ENCODE results near the gene FXR2.

The FXR2 gene

DNA sequence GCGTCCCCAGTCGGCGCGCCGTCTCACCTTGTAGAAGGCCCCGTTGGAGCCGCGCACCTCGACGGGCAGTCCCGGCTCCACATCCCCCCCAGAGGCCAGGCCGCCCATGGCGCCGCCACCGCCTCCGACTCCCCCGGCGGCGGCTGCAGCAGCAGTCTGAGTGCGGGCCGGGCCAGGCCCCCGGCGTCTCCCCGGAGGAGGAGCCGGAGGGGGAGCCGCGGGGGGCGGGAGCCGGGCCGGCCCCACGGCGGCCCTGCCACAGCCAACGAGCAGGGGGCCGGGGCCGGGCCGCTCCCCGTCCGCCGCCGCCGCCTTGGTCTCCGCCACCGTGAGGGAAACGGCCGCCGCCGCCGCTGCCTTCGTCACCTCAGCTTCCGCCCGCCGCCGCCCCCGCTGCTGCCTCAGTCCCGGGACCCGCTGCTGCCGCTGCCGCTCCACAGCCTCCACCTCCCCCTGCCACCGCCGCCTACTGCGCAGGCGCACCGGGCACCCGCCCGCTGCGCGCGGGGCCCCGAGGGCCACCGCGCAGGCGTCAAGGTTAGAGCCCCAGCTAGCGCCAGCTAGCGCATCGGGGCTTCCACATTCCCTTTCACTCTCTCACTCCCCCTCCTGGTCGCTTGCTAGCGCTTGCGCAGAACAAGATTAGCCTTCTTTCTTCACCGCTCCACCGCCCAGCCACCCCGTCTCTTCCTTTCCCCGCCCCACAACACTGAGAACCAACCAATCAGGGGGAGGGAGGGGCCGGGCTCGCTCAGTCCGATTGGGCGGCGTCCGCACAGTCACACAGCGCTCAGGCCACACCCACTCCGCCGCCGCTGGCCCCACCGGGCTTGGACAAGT, at the start of gene FXR2:
TSS of gene FXR2 (minus strand) at position 473 of the 840 bp plus-strand sequence. CDS start at position 108, 365 bp downstream.
- DNase-seq: peak; percentile 100
- H3K36me3 Mint-ChIP-seq (ENCODE audit: low read depth): peaks cover 21% of the 10 kb centered on the region
- peaks cover 40% of the 10 kb centered on the region for H3K4me1 Mint-ChIP-seq
- peak within 1 kb of the TSS; percentile 98 for H3K27ac Mint-ChIP-seq
- peaks cover 15% of the 10 kb centered on the region for H3K27me3 Mint-ChIP-seq (ENCODE audit: low read depth, poor library complexity)
- TF ChIP-seq, protein P1, sequence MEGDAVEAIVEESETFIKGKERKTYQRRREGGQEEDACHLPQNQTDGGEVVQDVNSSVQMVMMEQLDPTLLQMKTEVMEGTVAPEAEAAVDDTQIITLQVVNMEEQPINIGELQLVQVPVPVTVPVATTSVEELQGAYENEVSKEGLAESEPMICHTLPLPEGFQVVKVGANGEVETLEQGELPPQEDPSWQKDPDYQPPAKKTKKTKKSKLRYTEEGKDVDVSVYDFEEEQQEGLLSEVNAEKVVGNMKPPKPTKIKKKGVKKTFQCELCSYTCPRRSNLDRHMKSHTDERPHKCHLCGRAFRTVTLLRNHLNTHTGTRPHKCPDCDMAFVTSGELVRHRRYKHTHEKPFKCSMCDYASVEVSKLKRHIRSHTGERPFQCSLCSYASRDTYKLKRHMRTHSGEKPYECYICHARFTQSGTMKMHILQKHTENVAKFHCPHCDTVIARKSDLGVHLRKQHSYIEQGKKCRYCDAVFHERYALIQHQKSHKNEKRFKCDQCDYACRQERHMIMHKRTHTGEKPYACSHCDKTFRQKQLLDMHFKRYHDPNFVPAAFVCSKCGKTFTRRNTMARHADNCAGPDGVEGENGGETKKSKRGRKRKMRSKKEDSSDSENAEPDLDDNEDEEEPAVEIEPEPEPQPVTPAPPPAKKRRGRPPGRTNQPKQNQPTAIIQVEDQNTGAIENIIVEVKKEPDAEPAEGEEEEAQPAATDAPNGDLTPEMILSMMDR (IDR thresholded peaks at IDR 0.05): peak; percentile 38
- H3K9me3 Mint-ChIP-seq: no peaks in the 10 kb centered on the region
- peak within 1 kb of the TSS; percentile 93 for H3K4me3 Mint-ChIP-seq

- Mint-ChIP-seq H3K4me3 (peak overlapping the region; percentile 39), H3K4me1 (peaks cover 52% of the 10 kb centered on the region), H3K27me3 (ENCODE audit: low read depth, poor library complexity) (peaks cover 17% of the 10 kb centered on the region), H3K9me3 (no peaks in the 10 kb centered on the region), H3K36me3 (ENCODE audit: low read depth) (peaks cover 36% of the 10 kb centered on the region), H3K27ac (peak overlapping the region; percentile 80)
- TF ChIP-seq, protein P1 (IDR thresholded peaks at IDR 0.05): peak; percentile 8
- DNase-seq: peak; percentile 73
Observed at GRCh38 chr17:7656958-7657609, 42.4 kb upstream of the FXR2 start.

DNA sequence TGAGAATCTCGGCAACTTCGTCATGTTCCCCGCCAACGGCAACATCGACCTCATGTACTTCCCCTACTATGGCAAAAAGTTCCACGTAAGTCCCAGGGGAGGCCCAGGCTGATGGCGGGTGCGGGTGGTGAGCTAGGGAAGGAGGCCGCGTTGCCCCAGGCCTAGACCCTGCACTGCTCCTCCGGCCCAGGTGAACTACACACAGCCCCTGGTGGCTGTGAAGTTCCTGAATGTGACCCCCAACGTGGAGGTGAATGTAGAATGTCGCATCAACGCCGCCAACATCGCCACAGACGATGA, 40.8 kb upstream of the FXR2 start:
- no peak overlapping the region for H3K27ac Mint-ChIP-seq
- H3K27me3 Mint-ChIP-seq (ENCODE audit: low read depth, poor library complexity): peaks cover 21% of the 10 kb centered on the region
- H3K4me3 Mint-ChIP-seq: no peak overlapping the region
- DNase-seq: no peak
- TF ChIP-seq, protein P1 (IDR thresholded peaks at IDR 0.05): no peak
- peaks cover 36% of the 10 kb centered on the region for H3K36me3 Mint-ChIP-seq (ENCODE audit: low read depth)
- peaks cover 58% of the 10 kb centered on the region for H3K4me1 Mint-ChIP-seq
- no peaks in the 10 kb centered on the region for H3K9me3 Mint-ChIP-seq

DNA sequence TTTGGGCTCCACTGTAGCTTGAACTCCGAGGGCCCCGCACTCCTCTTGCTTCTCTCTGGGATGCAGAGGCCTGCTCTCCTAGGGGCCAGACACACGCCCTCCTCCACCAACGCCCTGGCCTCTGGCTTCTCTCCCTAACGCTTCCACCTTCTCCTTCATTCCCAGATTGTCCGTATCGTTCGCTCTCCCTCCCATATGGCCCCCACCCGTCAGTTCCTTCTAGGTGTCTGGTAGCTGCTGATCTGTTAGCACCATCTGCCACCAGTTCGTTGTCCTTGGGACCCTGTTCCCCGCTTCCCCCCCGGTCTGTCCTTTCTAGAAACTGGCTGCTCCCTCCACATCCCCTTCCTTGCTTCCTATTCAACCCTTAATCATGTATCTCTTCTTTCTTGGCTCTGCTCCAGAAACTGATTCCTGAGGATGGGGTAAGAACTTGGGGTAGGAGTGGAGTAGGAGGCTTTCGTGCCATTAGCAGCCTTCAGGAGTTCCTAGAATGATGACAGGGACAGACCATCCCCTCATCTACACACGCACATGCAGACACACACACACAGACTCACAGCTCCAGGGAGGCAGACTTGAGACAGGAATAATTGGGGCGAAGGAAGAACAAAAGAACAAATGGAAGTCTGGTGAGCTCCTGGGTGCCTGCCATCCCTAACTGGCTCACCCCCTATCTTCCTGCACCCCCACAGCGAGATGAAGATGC, 40.3 kb upstream of the FXR2 start:
- Mint-ChIP-seq H3K9me3 (no peaks in the 10 kb centered on the region), H3K27me3 (ENCODE audit: low read depth, poor library complexity) (peaks cover 24% of the 10 kb centered on the region), H3K27ac (peak overlapping the region; percentile 34), H3K4me1 (peaks cover 63% of the 10 kb centered on the region), H3K4me3 (no peak overlapping the region), H3K36me3 (ENCODE audit: low read depth) (peaks cover 36% of the 10 kb centered on the region)
- no peak for DNase-seq
- TF ChIP-seq, protein P1 (IDR thresholded peaks at IDR 0.05): no peak

DNA sequence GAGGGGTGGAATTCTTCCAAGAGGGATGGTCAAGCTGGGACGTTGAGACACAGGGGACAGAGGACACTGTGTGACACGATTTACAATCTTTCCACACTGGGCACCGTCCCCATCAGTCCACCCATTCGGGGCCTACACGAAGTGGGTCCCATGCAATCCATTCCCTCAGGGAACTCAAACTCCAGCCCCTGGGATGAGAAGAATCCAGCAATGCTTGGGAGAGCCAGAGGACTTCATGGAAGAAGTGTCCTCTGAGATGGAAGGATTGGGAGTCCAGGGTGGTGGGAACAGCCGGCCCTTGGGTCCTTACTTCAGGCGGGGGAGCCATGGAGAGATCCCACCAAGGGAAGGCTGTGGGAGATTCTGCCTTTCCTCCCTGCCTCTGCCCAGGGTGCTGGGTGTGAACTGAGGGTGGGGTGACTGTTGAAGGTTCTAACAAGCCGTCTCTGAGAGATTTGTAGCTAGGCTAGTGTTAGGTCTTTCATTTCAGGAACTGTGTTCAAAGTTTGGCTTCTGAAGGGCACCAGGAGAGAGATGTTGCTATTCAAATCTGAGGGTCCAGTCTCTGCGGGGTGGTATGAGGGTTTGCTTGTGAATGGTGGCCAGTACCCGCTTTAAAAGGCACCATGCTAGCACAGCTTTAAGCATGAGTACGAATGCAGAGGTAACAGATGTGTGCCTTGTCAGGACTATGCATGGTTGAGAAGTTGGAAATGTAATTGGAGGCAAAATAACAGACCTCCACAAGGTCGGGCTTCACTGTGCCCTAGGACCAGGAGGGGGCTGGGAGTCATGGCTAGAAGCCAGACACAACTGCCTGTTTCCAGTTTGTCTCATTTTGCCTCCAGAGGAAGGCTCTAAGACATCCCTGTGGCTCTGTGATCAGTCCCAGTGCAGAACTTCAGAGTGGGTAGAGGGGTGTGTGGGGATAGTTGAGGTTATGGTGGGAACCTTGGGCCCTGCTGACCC, 38.0 kb upstream of the FXR2 start:
- no peak overlapping the region for H3K27ac Mint-ChIP-seq

More for the DNA sequence above, 38.0 kb upstream of the FXR2 start:
- Mint-ChIP-seq H3K9me3 (no peaks in the 10 kb centered on the region), H3K36me3 (ENCODE audit: low read depth) (peaks cover 31% of the 10 kb centered on the region), H3K4me3 (peak overlapping the region; percentile 85), H3K4me1 (peaks cover 61% of the 10 kb centered on the region), H3K27me3 (ENCODE audit: low read depth, poor library complexity) (peaks cover 36% of the 10 kb centered on the region)
- TF ChIP-seq, protein P1 (IDR thresholded peaks at IDR 0.05): no peak
- DNase-seq: no peak

Measured in nephron progenitor cell (in vitro differentiated cells).